MCF 10A (cell line): Measurements from ENCODE around the gene ORMDL2. TPM values are rescaled to one million over a fixed set of nuclear protein-coding genes. Genes with fewer than 3 reads are reported as not detected.

ENCODE experiments used
- Bru-seq: library from RNA; stranded (reverse); fragments of 400-500 nt; gene quantifications from one replicate; lab custom pipeline; 2021; lab: Mats Ljungman, UMichigan
- BruChase-seq, 2 experiments: library from RNA; stranded (reverse); fragments of 400-500 nt; gene quantifications; one replicate each; lab custom pipeline; 2021; lab: Mats Ljungman, UMichigan
- BruUV-seq: library from RNA; stranded (reverse); fragments of 400-500 nt; replicated peaks from 2 replicates; lab custom pipeline; 2021; lab: Mats Ljungman, UMichigan
- CTCF ChIA-PET: fragments of 300-600 bp; sonication (Branson Sonifier 250); formaldehyde crosslinking; extraction: SDS; loops from one replicate; lab custom pipeline; 2021; ENCODE audit warnings: antibody characterized with exemption, inconsistent platforms; lab: Yijun Ruan, JAX
- POLR2A ChIA-PET: fragments of 300-600, 350-650 bp; sonication (Branson Sonifier 250); formaldehyde crosslinking; extraction: SDS; loops from one replicate; lab custom pipeline; 2020; ENCODE audit warnings: antibody characterized with exemption, inconsistent platforms; lab: Yijun Ruan, JAX
- DNase-seq: peaks from one replicate; pipeline ENCODE4 v3.0.0-alpha.2; 2018; ENCODE audit not compliant: unreplicated experiment
- H3K27ac Mint-ChIP-seq: one replicate; pipeline ENCODE4 v1.8.0; 2022; ENCODE audit warnings: mild to moderate bottlenecking, low read depth, mixed read lengths; ENCODE audit not compliant: unreplicated experiment
- H3K27me3 Mint-ChIP-seq: one replicate; pipeline ENCODE4 v1.8.0; 2022; ENCODE audit warnings: mixed read lengths; ENCODE audit not compliant: insufficient read depth, unreplicated experiment
- H3K36me3 Mint-ChIP-seq: one replicate; pipeline ENCODE4 v1.8.0; 2022; ENCODE audit warnings: mild to moderate bottlenecking, moderate library complexity, mixed read lengths; ENCODE audit not compliant: insufficient read depth, unreplicated experiment
- H3K4me1 Mint-ChIP-seq: one replicate; pipeline ENCODE4 v1.8.0; 2022; ENCODE audit warnings: mixed read lengths; ENCODE audit not compliant: insufficient read depth, unreplicated experiment
- H3K4me3 Mint-ChIP-seq: one replicate; pipeline ENCODE4 v1.8.0; 2022; ENCODE audit warnings: mild to moderate bottlenecking, moderate library complexity, mixed read lengths; ENCODE audit not compliant: unreplicated experiment
- H3K9me3 Mint-ChIP-seq: one replicate; pipeline ENCODE4 v1.8.0; 2022; ENCODE audit warnings: mixed read lengths; ENCODE audit not compliant: unreplicated experiment
- intact Hi-C: fragments of 100-400 bp; cut with micrococcal nuclease; formaldehyde crosslinking; loops from 2 replicates; pipeline ENCODE4 v1.14.1; 2022
- long read RNA-seq: library from polyadenylated mRNA; stranded (forward); transcript quantifications from one replicate; pipeline ENCODE4 v2.0.0, GENCODE V29; 2022
- total RNA-seq: library from RNA; stranded (reverse); gene quantifications from 2 replicates; pipeline ENCODE4 v1.2.3, GENCODE V29; 2022
- TF ChIP-seq, protein P1 (sequence below): fragments of 200-600 bp; IDR thresholded peaks from one replicate; pipeline ENCODE4 v1.8.0; 2022; ENCODE audit warnings: antibody characterized with exemption, mild to moderate bottlenecking; ENCODE audit not compliant: unreplicated experiment

The ORMDL2 gene, protein sequence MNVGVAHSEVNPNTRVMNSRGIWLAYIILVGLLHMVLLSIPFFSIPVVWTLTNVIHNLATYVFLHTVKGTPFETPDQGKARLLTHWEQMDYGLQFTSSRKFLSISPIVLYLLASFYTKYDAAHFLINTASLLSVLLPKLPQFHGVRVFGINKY
- total RNA-seq (54.6 and 55.9 TPM in 2 replicates), Bru-seq, nascent RNA (percentile 85 among the genes with signal in this experiment), BruChase-seq, experiment 1, labeled RNA remaining after a 6-hour chase (percentile 88 among the genes with signal in this experiment), BruChase-seq, experiment 2, labeled RNA remaining after a 2-hour chase (percentile 78 among the genes with signal in this experiment)
- long read RNA-seq, transcript ORMDL2-201 (4 exons, 2,141 nt) = major isoform, 62 of 71 reads
- long read RNA-seq, partial matches to known transcripts = 2 of 71 reads
- long read RNA-seq, other reads (novel, unspliced or antisense) = 4 of 71 reads

DNA sequence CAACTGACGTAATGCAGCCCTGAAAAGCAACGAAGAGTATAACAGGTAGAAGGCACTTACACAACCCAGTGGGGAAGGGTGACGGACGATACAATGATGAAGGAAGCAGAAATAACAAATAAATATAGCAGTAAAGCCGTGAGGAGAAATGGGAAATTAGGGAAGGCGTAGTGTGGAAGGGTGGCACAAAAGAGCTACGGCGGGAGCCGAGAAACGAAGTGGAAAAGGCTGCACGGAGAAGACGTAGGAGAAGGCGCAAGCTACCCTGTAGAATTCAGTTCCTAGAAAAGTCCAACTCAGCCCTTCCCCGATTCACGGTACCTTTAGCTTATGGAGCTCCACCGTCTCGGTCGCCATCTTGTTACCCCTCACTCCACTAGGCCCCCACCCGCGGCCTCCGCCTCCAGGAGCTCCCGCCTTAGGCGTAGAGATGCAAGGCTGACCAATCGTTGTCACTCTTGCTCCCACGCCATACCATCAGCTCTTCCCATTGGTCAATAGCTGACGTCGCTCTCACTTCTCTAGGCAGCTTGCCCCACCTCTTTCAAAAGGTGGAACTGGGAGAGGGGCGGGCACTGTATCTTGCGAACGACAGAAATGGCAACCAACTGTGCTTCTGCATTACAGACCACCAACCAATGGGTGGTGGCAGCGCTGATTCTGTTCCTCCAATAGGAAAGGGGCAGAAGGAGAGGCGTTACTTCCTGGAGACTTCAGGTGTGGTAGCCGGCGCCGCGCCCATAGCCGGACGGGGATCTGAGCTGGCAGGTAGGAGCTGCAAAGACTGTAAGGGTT is at the start of gene ORMDL2, which contains the start of gene SARNP:
Gene ORMDL2 (plus strand): TSS at position 697 of the 795 bp plus-strand sequence. CDS start 959 bp downstream, outside the sequence.
Gene SARNP (minus strand): TSS at position 380 of the 795 bp plus-strand sequence. CDS start 23 bp downstream, at position 357.
- TF ChIP-seq, protein P1, sequence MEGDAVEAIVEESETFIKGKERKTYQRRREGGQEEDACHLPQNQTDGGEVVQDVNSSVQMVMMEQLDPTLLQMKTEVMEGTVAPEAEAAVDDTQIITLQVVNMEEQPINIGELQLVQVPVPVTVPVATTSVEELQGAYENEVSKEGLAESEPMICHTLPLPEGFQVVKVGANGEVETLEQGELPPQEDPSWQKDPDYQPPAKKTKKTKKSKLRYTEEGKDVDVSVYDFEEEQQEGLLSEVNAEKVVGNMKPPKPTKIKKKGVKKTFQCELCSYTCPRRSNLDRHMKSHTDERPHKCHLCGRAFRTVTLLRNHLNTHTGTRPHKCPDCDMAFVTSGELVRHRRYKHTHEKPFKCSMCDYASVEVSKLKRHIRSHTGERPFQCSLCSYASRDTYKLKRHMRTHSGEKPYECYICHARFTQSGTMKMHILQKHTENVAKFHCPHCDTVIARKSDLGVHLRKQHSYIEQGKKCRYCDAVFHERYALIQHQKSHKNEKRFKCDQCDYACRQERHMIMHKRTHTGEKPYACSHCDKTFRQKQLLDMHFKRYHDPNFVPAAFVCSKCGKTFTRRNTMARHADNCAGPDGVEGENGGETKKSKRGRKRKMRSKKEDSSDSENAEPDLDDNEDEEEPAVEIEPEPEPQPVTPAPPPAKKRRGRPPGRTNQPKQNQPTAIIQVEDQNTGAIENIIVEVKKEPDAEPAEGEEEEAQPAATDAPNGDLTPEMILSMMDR = no peak
- ChIA-PET CTCF (interaction anchor here (0.5 to 2.7 kb wide), 22 partner anchors 8 to 242 kb away, joined by 3 to 15 read pairs (median 4); partner anchors contain the start of genes DNAJC14 and PYM1), POLR2A (interaction anchor here (0.5 to 8.3 kb wide), 46 partner anchors 10 to 1559 kb away, joined by 3 to 207 read pairs (median 5); partner anchors contain the start of genes BLOC1S1, CBX5, CD63 and CS)
- BruUV-seq = no TSS peak
- Mint-ChIP-seq H3K4me1 (peaks cover 19% of the 10 kb centered on the region), H3K36me3 (peaks cover 64% of the 10 kb centered on the region), H3K27ac (no peak within 1 kb of the TSS), H3K27me3 (no peaks in the 10 kb centered on the region), H3K9me3 (no peaks in the 10 kb centered on the region), H3K4me3 (no peak within 1 kb of the TSS)
- intact Hi-C loops = loop anchor here (1.0 to 5.0 kb wide), 3 partner anchors 109 to 225 kb away; partner anchors contain the start of gene RPS26
- DNase-seq = peak; percentile 100

DNA sequence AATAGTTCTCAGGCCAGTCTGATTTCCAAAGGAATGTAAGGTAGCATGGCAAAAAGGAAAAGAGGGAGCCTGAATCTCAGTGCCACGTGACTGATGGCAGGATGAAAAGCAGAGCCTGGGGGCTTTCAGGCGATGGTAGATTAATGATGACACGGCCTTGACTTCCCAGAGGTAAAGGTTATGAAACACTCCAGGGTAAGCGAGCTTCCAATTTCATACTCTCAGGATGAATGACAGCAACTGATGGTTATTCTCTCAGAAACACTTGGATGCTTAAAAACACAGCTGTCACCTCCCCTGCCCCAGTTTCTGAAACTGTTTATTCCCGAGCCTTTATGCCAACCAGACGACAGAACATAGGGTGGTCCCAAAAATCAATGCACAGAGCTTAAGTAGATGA is 46.1 kb upstream of the ORMDL2 start:
- H3K4me3 Mint-ChIP-seq = no peak overlapping the region

DNA sequence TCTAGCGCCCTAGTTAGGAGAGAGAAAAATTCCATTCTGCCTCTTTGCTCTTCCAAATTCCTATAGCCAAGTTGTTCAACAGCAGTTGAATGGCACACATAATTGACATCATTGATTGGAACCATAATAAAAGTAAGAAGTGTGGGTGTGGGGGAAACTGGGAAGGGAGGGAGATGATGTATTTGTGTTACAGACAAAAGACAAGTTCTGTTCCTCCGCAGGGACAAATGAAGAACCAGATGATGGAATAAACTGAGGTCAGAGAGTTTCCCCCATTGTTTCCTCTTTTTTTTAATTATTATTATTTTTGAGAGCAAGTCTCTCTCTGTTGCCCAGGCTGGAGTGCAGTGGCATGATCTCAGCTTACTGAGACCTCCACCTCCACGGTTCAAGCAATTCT is 40.0 kb upstream of the ORMDL2 start:
- intact Hi-C loops = no loop called here
- Mint-ChIP-seq H3K36me3 (peaks cover 62% of the 10 kb centered on the region), H3K4me1 (no peaks in the 10 kb centered on the region), H3K27ac (no peak overlapping the region), H3K4me3 (no peak overlapping the region), H3K9me3 (no peaks in the 10 kb centered on the region), H3K27me3 (no peaks in the 10 kb centered on the region)
- BruUV-seq = no TSS peak
- TF ChIP-seq, protein P1 = no peak
- POLR2A ChIA-PET = no interaction called here
- no peak for DNase-seq
- CTCF ChIA-PET = interaction anchor here (1.5 kb wide), 2 partner anchors 18 to 39 kb away, joined by 3 to 4 read pairs; no protein-coding TSS in a partner anchor

More for the DNA sequence above, 46.1 kb upstream of the ORMDL2 start:
- intact Hi-C loops = no loop called here
- Mint-ChIP-seq H3K4me1 (no peaks in the 10 kb centered on the region), H3K27me3 (no peaks in the 10 kb centered on the region), H3K9me3 (no peaks in the 10 kb centered on the region), H3K36me3 (peaks cover 72% of the 10 kb centered on the region), H3K27ac (no peak overlapping the region)
- ChIA-PET CTCF (interaction anchor here (0.9 to 1.5 kb wide), 4 partner anchors 10 to 33 kb away, joined by 3 to 8 read pairs (median 3); no protein-coding TSS in a partner anchor), POLR2A (interaction anchor here (0.8 to 1.9 kb wide), 4 partner anchors 17 to 450 kb away, joined by 3 to 5 read pairs (median 4); partner anchors contain the start of gene RNF41)
- TF ChIP-seq, protein P1 = no peak
- no peak for DNase-seq
- BruUV-seq = no TSS peak
